HG03280 (cell line): ENCODE measurements around the gene YIPF1.
"Not testable (repeated sequence)": the region's sequence is repeated elsewhere in the genome, so short reads cannot be mapped to it uniquely, and the experiment has no call there.

Experiments used
- ATAC-seq: cut with Tn5 transposase; IDR thresholded peaks from one replicate; pipeline ENCODE4 v1.9.1; 2021; ENCODE audit warnings: mild to moderate bottlenecking, moderate library complexity; ENCODE audit not compliant: unreplicated experiment

The YIPF1 gene

GRCh38 chr1:53842347-53842746, 47.2 kb downstream of the YIPF1 start:
- no peak for ATAC-seq

GRCh38 chr1:53838654-53838974, 51.0 kb downstream of the YIPF1 start:
- ATAC-seq = no peak

GRCh38 chr1:53837924-53838653, 51.5 kb downstream of the YIPF1 start, which contains the start of gene NDC1:
TSS of gene NDC1 (minus strand) at chr1:53838296. CDS start at chr1:53838261, 35 bp downstream.
- ATAC-seq = peak; percentile 85

GRCh38 chr1:53837646-53837923, 52.0 kb downstream of the YIPF1 start:
- ATAC-seq = no peak

- no peak for ATAC-seq
These were observed 54.1 kb downstream of the YIPF1 start for GRCh38 chr1:53835491-53835890.

GRCh38 chr1:53834776-53835175, 54.8 kb downstream of the YIPF1 start:
- no peak for ATAC-seq

- no peak for ATAC-seq
These were observed 56.2 kb downstream of the YIPF1 start for GRCh38 chr1:53833393-53833792.

GRCh38 chr1:53826367-53826766, 63.2 kb downstream of the YIPF1 start:
- ATAC-seq = no peak

- ATAC-seq = no peak
These were observed 64.3 kb downstream of the YIPF1 start for GRCh38 chr1:53825306-53825705.

GRCh38 chr1:53822931-53823330, 66.7 kb downstream of the YIPF1 start:
- no peak for ATAC-seq

GRCh38 chr1:53821380-53821779, 68.2 kb downstream of the YIPF1 start:
- ATAC-seq = no peak

- no peak for ATAC-seq
These were observed 70.2 kb downstream of the YIPF1 start for GRCh38 chr1:53819387-53819786.

GRCh38 chr1:53816584-53816983, 73.0 kb downstream of the YIPF1 start:
- not testable (repeated sequence) for ATAC-seq

GRCh38 chr1:53815484-53815883, 74.1 kb downstream of the YIPF1 start:
- ATAC-seq = not testable (repeated sequence)

- no peak for ATAC-seq
These were observed 78.2 kb downstream of the YIPF1 start for GRCh38 chr1:53811414-53811851.

GRCh38 chr1:53810497-53810896, 79.1 kb downstream of the YIPF1 start:
- ATAC-seq = no peak

GRCh38 chr1:53810007-53810406, 79.6 kb downstream of the YIPF1 start:
- ATAC-seq = no peak

- ATAC-seq = no peak
These were observed 81.7 kb downstream of the YIPF1 start for GRCh38 chr1:53807916-53808315.

GRCh38 chr1:53804791-53805505, 84.6 kb downstream of the YIPF1 start:
- ATAC-seq = no peak

- ATAC-seq = no peak
These were observed 85.4 kb downstream of the YIPF1 start for GRCh38 chr1:53804181-53804580.
